DOHH2 (cell line): ENCODE measurements around the gene CTAG1B.

Experiments used
- CTCF ChIP-seq: fragments of 200-600 bp; sonication (generic); IDR thresholded peaks from one replicate; pipeline ENCODE4 v1.5.1; 2014; ENCODE audit warnings: antibody characterized with exemption, mild to moderate bottlenecking, low read depth, low read length; ENCODE audit not compliant: poor library complexity, severe bottlenecking
- EZH2phosphoT487 ChIP-seq: fragments of 200-600 bp; sonication (generic); IDR thresholded peaks from 2 replicates; pipeline ENCODE4 v1.6.1; 2017; ENCODE audit warnings: borderline replicate concordance, mild to moderate bottlenecking, antibody characterized with exemption, low read length, moderate library complexity, mixed read lengths

GRCh38 chrX:154596290-154596929 lies 22.7 kb downstream of the CTAG1B start:
- TF ChIP-seq CTCF (no peak), EZH2phosphoT487 (no peak)
